GM21526 (cell line): ENCODE results near the gene STARD3.

ENCODE experiments used
- ATAC-seq: cut with Tn5 transposase; IDR thresholded peaks from one replicate; pipeline ENCODE4 v1.9.1; 2021; ENCODE audit warnings: moderate library complexity; ENCODE audit not compliant: unreplicated experiment, low FRiP score

STARD3 gene

DNA sequence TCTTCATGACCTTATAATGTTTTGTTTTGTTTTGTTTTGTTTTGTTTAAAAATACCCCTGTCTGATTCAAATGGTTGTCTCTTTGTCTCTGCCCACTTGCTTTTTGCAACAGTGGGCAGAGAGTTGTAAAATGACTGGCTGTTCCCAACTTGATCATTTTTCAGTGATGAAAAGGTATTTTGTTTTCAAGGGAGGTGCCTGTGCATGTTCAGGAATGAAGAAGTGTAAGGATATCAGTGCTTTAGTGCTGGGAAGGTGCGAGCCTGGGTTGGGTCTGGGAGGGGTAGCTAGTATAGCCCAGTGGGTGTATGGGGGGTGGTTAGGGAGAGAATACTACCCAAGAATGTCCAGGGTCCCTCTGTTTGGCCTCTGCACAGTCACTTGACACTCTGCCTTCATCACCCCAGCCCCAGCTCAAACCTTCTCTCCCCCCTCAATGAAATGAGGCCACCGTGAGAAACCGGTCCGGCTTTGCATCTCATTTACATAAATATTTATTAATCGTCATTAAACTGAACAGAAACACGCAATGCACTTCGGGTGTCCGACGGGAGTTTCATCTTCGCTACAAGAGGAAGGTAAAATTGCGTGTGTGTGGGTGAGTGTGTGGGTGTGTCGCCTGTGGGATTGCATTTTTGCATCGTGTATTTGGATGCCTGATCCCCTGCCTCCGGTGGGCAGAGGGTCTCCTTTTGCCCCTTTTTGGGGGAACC lies 33.5 kb upstream of the STARD3 start:
- ATAC-seq = no peak

DNA sequence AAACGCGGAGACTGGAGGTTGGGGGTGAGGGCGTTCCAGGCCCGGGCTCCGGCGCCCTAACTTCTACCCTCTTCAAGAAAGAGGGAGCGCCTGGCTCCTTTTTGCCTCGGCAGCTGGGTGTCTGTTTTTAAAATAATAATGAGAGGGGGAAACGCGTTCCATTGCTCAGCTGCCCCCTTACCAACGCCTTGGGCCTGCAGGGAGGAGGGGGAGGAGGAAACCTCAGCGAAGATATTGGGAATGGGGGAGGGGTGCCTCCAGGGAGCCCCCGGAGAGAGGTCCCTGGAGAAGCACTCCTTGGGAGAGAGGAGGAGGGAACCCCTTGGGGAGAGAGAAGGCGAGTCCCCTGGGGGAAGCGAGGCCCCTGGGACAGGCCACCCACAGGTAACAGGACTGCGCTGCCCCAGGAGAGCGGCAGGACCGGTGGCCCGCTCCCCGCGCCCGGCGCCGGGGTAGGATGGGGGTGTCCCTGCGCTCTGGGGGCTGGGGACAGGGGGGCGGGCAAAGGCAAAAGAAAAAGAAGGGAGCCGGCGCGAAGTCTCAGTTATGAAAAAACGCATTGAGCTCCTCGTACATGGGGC lies 31.9 kb upstream of the STARD3 start:
- ATAC-seq = no peak

DNA sequence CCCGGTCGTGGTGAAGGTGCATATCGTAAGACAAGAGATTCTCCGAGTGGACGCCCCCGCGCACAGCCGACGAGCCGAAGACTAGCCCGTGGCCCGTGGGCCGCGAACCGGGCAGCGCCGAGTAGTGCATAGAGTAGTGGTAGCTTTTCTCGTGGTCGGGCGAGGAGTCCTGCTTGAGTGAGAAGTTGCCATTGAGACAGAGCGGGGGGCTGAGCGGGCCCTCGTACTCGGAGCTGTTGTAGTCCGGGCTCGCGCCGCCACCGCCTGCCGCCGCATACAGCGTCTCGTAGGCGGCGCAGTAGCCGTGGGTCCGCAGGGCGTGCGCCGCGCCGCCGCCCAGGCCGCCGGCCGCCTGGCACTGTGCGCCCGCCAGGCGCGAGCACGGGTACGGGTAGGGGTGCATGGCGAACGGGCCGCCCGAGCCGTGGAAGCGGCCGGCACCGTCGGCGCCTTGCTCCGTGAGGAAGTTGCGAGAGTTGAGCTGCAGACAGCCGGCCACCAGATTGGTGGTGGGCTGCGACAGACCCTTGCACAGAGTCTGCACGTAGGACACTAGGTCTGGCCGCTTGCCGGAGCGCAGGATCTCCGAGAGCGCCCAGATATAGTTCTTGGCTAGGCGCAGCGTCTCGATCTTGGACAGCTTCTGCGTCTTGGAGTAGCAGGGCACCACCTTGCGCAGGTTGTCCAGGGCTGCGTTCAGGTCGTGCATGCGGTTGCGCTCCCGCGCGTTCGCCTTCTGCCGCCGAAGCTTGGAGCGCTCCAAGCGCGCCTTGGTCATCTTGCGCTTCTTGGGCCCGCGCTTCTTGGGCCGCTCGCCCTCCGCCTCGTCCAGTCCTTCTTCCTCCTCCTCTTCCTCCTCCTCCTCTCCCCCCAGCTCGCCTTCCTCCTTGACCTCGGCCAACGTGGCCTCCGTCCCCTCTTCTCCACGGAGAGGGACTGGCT lies 31.2 kb upstream of the STARD3 start:
- no peak for ATAC-seq

DNA sequence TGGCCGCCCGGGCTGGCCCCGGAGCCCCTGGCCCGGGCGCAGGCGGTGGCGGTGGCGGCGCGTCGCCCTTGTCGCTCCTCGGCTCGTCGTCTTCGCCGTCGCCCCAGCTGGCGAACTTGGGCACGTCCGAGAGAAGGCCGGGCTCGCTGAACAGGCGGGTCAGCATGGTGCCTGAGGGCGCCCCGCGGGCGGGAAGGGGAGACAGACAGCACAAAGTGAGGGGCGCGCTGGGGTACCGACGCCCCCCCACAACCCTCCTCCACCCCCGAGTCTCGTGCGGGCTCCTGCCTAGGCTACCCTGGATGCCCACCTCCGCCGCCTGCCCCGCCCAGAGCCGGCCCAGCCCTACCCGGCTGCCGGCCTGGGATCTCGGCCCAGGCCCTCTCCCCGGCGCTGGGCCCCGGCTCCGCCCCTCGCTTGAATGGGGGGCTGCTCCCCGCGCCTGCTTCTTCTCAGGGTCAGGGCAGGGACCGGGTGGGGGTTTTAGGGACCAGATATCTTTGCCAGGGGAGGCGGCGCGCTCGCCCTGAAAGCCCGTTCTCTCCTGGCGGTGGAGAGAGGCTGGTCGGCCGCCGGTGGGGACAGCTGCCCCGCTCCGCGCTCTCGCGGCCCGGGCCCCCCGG lies 30.4 kb upstream of the STARD3 start:
- ATAC-seq = no peak

DNA sequence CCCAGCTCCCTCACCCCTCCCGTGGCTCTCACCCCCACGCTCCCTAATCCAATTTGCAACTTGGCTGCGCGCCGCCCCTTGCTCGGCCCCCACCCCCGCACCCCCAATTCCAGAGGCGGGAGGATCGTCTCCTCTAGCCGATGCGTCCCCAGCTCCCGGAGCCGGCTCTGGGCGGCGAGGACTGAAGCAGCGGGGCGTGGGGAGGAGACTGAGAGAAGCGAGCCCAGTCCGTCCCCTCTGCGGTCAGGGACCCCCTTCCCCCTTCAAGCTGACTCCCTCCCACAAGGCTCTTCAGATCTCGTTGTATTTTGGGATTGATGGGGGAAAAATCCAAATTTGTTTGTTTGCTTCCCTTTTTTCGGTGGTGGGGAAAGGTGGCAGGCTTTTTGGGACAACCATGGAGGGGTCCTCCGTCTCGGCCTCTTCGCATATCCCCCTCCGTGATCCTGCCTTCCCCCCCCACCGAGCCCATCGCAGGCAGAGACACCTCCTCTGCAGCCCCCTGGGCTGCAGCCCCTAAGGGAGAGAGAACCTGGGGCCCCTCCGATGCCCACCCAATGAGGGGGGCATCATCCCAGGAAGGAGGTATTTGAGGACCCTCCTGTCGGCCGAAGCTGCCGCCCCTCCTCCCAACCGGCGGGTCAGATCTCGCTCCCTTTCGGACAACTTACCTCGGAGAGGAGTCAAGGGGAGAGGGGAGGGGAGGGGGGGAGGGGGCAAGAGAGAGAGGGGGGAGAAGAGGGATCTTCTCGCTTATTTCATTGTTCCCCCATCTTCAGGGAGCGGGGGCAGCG lies 29.7 kb upstream of the STARD3 start:
- ATAC-seq = no peak

DNA sequence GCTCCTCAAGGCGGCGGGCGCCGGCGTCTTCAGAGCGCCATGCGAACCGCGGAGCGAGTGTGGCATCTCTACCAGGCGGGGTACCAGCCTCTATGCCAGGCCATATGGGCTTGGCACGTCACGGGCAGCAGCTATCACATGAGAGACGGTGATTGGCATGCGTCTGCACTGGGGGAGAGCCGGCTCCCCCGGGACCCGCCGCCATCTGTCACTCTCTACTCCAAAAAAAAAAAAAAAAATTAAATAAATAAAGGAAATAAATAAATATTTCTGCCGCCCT lies 29.2 kb upstream of the STARD3 start, which contains the start of gene NEUROD2:
TSS of gene NEUROD2 (minus strand) at position 70 of the 280 bp plus-strand sequence. CDS start 1,321 bp downstream, outside the sequence.
- ATAC-seq = no peak

DNA sequence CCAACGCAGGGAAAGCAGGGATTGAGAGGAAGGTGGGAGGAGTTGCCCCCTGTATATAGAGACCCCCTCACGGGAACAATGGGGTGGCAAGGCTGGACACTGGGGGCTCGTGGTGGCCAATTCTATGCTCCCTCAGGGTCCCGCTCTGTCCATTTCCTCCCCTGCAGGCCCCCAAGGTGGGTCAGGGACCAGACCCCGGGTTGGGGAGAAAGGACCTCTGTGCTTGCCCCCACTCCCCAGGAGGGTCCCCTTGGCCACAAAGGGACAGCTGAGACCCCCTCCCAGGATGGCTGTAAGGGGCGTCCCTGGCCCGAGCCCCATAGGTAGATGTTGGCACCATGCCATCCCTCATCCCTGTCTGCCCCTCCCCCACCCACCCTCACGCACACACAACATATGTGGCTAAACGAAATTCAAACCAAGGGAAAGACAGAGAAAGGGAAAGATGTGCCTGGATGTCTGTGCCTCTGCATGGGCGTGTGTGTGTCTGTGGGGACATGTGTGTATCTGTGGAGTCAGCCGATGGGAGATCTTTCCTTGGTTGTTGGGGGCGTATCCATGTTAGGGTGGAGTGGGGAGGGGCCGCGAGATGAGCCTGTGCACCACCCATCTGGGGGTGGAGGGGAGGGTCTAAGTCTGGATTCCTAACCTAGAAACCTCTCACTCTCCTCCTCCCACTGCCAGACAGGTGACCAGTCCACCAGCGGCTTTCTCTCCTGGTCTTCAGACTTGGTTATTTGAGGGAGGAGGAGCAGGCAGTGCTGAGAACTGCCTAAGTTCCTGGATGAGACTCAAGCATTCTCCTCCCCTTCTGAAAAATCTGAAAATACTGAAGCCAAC lies 28.6 kb upstream of the STARD3 start:
- no peak for ATAC-seq

DNA sequence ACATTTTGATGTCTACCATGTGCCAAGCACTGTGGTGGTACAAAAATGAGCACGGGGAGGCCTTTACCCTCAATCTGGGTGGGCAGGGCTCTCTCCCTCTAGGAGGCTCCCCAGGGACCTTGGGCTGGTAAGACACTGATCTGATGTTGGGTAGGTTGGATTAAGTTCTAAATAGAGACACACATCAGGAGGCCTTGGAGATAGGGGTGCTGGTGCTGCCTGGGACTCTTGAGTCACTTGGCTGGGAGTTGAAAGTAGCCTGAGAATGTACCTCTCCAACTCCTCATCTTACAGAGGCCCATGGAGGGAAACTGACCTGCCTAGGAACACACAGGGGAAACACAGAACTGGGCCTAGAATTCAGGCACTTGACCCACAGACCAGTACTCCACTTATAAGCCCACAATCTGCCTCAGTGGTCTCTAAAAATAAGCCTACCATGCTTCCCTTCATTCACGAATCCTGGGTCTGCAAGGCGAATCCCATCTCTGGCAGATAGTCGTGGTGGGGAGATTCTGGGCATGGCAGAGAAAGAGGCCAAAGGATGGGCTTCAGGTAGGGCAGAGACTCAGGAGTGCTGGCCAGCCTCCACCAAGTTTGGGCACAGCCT lies 27.4 kb upstream of the STARD3 start:
- no peak for ATAC-seq

DNA sequence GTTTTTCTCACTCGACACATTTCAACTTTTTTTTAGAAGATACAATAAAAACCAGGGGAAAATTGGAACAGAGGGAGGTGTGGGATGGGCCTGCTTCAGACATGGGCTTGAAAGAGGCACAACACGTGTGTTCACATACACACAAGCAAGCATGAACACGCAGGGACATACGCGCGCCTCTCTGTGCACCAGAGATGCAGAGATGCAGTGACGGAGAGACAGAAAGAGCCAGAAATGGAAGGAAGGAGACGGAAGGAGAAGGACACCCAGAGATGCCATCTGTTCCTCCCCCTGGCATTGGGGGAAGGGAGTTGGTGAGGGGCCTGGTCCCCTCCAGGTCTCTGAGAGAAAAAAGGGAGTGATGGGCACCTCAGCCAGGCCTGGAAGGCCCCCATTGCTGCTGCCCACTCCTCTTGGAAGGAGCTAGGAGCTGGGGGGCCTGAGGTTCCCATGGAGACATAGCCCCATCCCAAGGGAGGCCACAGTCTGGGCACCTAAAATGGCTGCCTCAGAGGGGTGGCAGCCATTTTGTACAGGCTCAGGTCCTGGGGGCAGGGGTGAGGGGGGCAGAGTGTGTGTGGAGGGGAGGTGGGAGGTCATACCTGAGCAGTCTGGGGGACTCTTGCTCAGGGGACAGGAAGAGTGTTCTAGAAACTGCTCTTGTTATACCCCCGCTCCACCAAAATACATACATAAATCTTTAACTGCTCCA lies 25.4 kb upstream of the STARD3 start:
- ATAC-seq = no peak

DNA sequence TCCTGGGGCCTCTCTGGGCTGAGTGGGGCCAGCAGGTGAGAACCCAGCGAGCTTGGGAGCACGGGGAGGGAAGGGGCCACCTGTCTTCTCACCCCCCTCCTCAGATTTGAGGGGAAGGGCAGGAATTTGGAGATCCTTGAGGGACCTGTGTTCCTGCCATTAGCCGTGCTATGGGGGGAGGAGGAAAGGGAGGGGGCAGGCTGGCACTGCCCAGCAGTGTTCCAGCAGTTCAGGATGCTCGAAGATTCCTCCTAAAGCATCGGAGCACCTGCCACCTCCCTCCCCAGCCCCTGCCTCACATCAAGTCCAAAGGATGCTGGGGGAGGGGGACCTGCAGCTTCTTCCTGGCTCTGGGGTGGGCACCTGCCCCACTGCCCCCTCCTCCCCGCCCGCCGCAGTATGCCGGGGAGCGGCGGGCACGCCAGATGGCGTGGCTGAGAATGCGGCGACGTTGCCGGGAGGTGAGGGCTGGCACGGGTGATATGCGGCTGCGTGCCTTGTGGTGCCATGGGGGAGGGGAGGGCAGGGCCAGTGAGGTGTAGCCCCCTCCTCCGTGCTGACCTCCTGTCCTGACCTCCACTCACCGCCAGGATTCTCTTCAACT lies 24.6 kb upstream of the STARD3 start:
- no peak for ATAC-seq

DNA sequence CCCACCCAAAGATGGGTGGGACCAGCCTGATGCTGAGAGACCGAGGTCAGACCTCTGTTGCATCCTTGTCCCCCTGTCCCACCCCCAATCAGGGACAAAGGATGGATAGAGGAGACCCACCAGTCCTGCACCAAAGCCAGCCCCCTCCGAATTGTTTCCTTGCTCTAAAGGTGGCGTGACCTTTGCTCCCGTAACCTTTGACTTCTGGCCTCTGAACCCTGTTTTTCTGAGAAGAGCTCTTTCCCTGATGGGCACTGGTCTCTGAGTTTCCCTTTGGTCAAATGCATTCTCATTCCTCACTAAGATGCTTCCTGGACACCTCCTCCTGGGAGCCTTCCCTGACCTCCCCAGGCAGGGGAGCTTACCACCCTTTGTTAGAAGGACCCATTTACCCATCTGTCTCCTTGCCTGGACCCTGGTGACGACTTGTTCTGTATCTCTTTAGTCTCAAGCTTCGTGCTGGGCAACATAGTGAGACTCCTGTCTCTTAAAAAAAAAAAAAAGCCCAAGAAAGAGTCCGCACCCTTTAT lies 23.9 kb upstream of the STARD3 start:
- ATAC-seq = no peak

DNA sequence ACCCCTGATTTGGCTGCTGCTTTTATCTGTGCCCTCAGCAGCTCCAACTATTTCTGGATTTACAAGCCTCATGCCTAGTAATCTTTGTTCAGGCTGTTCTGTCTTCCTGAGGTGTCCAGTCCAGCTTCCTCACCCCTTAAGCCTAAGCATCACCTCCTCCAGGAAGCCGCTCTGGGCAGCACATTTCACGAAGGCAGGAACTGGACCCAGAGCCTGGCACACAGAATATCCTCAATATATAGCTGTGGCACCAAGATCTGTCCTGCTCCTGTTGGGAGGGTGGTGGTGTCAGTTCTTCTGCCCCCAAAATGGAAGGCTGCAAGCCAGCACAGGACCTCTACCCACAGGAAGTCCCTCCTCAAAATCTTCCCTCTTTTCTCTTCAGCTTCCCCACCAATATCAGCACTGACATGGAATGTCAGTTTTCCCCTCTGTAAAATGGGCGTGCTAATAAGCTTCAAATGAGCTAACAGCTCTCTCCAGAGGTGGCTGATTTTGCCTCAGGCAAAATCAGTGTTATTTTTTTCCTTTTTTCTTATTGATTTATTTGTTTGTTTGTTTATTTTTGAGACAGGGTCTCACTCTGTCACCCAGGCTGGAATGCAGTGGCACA lies 22.3 kb upstream of the STARD3 start:
- ATAC-seq = no peak

DNA sequence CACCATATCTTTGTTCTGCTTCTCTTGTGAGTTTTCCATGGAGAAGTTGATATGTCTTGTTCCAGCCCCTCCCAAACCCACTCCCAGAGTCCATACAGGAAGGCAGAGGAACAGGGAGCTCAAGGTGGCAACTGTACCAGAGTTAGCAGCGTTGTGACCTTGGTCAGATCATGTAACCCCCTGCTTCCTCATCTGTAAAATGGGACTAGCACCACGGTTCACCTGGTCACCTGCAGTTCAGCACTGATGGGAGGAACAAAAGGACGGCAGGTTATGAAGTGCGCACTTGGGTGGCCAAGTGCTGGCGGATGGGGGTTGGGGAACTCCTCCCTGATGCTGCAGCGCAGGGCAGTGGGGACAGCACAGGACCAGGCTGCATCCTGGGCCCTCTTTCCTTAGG lies 21.5 kb upstream of the STARD3 start:
- ATAC-seq = no peak

DNA sequence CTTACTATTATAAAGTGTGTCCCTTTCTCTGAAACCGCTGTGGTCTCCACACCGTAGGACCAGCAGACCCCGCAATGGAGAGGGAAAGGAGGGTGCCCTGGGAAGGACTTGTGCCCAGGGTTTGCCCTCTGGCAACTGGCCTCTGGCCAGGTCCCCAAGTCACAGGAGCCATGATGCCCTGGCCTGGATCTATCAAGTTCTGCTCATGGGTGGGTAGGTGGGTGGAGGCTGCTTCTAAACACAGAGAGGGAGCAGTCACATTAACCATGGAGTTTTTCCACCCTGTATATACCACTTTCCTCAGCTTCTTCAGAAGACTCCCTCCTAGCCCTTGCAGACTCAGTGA lies 19.9 kb upstream of the STARD3 start:
- no peak for ATAC-seq

DNA sequence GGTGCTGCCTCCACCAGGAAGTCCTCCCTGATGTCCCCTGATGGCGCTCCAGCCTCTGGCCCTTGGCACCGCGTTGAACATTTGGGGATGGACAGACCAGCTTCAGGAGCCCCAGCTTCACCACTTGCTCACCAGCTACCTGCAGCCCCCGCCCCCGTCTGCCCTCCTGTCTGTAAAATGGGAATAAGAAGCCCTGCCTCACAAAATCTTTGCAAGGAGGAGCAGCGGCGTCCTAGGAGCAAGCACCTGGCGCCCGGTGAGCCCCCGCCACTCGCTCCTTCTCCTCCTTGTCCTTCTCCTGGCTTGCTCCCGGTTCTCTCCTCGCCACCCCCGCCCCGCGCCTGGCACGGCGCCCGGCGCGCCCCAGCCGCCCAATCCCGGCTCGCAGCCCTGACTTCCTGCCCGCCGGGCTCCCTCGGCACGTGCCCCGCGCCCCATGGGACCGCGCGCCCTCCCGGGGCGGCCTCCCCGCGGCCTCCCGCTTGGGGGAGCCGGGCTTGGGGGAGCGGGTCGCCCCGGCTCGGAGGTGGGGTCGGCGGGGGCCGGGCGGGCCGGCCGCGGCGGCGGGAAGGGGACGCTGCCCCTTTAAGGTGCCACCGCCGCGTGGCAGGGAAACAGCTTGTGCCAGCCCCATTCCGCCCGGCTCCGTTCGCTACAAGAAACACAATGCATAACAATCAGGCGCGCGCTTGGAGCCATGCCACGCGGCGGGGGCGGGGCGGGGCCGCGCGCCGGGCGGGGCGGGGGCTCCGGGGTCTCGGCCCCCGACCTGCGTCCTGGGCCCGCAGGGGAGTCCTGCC lies 19.3 kb upstream of the STARD3 start:
- no peak for ATAC-seq

DNA sequence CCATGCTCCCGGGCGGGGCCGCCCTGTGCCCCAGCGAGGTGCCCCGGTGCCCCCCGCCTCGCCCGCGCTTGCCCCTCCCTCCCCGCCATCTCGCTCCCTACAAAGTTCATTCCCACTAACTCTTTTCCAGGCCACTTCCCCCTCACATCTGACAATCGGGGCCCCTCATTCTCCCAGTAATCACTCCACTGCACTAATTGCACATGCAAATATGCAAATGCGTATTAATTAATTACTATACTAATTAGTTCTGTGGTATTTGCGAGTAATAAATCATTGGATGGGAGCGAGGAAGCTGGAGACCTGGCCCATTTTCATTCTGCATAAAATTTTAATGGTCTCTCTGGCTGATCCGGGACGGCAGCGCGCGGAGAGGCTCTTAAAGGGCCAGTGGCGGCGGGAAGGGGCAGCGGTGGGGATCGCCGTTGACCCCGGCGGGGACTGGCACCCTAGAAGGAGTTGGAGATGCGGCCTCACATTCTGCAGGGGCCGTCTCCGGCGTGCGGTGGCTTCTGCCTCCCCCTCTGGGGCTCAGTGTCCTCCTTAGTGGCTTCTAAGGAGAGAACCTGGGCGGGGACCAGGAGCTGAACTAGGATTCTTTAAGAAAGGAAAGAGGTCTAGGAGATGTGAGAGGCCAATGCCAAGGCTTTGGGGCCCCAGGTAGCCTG lies 18.6 kb upstream of the STARD3 start:
- ATAC-seq = no peak
